ENCODE results near the gene SERGEF.

DNA sequence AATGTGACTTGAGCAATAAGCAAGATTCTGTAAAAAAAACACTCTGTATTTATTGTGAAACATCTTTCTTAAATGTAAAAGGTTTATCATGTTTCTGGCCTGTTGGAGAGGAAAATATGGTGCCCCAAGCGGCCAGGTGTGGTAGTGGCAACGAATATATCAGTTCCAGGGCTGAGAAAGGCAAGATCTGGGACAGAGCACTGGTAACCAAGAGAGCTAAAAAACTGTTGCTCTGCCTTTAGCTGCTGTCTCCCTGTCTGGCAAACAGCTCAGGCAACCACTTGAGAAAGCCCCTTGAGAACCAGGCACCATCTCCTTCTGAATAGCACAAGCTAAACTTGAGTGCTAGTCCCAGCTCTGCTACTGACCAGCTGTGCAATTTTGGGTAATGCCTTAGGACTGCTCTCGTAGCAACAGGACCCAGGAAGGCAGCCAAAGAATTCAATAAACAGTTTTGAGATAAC, 148.3 kb downstream of the SERGEF start:
- no peak for TF ChIP-seq NBN (IDR thresholded peaks at IDR 0.05)
- no peak for TF ChIP-seq ZNF274 (IDR thresholded peaks at IDR 0.05; ENCODE audit: insufficient read depth, insufficient read length)
- no peak for TF ChIP-seq EZH2 (IDR thresholded peaks at IDR 0.05; ENCODE audit: borderline replicate concordance, control insufficient read depth, low read depth, low read length)
- no peak for TF ChIP-seq MYC (IDR thresholded peaks at IDR 0.05; ENCODE audit: insufficient read depth, insufficient read length, insufficient replicate concordance, low read length, severe bottlenecking)
